C4-2B (cell line): Measurements from ENCODE around the gene FLT4.

Experiments
- CTCF ChIP-seq: fragments of 450-650 bp; conservative IDR thresholded peaks from 2 replicates; pipeline ENCODE4 v1.5.1; 2017; ENCODE audit warnings: mild to moderate bottlenecking
- ZFX ChIP-seq: fragments of 450-650 bp; IDR thresholded peaks from 2 replicates; pipeline ENCODE4 v1.6.1; 2017

DNA sequence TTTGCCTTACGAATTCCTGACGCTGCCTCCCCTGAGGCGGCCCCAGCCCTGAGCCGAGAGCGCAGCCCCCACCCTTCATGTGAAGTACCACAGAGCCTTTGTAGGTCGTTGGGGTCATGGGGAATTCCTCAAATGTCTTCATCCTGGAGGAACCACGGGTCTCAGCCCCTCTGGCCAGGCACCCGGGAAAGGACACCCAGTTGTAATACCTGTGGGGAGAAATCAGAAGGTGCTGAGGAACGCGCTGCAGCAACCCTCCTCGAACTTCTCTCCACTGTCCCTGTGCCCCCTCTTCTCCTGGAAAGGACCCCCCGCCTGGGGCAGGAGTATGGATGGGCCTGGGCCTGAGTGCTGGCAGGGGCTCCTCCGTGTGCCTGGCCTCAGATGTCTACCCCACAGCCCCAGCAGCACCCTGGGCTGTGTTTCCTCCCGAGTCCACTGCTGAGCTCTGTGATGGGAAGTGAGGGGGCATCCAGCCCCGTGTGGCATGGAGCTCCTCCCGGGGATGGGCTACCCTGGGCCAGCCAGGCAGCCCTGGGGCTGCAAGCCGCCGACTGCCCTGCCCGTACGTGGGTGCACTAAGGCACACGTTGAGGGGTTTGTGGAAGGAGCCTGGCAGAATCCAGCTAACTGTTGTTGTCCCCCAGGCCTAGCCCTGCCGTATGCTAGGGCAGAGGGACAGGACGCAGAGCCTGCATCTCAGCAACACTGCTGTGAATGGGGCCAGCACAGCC is 39.4 kb downstream of the FLT4 start:
- TF ChIP-seq CTCF (no peak), ZFX (no peak)
